ENCODE results near the gene STX18. TPM values are rescaled to one million over a fixed set of nuclear protein-coding genes. Genes with fewer than 3 reads are reported as not detected.

Gene STX18
- total RNA-seq, 1 experiment from 2014 or later, result 18.5 TPM

- no peak overlapping the region for H3K4me2 ChIP-seq (ENCODE audit: low read length)
- H3K9me3 ChIP-seq (ENCODE audit: control insufficient read depth in 1 of 2, insufficient read depth in 1 of 2, low read depth in 1 of 2, low read length in 2 of 2), result no peaks in the 10 kb centered on the region
- no peaks in the 10 kb centered on the region for H3K9me2 ChIP-seq (ENCODE audit: insufficient read depth)
- TF ChIP-seq MAX (IDR thresholded peaks at IDR 0.05), result no peak
- TF ChIP-seq JUND (IDR thresholded peaks at IDR 0.05), result no peak
- TF ChIP-seq POLR2A (IDR thresholded peaks at IDR 0.05; ENCODE audit: borderline replicate concordance, extremely low read depth, insufficient read depth, insufficient read length), result no peak
- no peak for TF ChIP-seq SRF (IDR thresholded peaks at IDR 0.05; ENCODE audit: low read depth)
- TF ChIP-seq ZBTB33 (IDR thresholded peaks at IDR 0.05; ENCODE audit: extremely low read depth, insufficient replicate concordance, low read length), result no peak
- no peak for TF ChIP-seq EZH2phosphoT487 (IDR thresholded peaks at IDR 0.05; ENCODE audit: borderline replicate concordance)
- TF ChIP-seq FOSL1 (IDR thresholded peaks at IDR 0.05; ENCODE audit: low read depth), result no peak
- no peak for TF ChIP-seq ATF3 (IDR thresholded peaks at IDR 0.05)
- TF ChIP-seq CBX3 (IDR thresholded peaks at IDR 0.05; ENCODE audit: low read depth), result no peak
- no peak for TF ChIP-seq EGR1 (IDR thresholded peaks at IDR 0.05; ENCODE audit: low read depth)
- no peak for TF ChIP-seq RAD21 (IDR thresholded peaks at IDR 0.05; ENCODE audit: low read depth)
- no peaks in the 10 kb centered on the region for H3K79me2 ChIP-seq (ENCODE audit: insufficient read depth, low read length)
- H2AFZ ChIP-seq (ENCODE audit: low read depth, low read length, poor library complexity, severe bottlenecking), result no peak overlapping the region
- ChIA-PET CTCF (no interaction called here), RAD21 (ENCODE audit: low non-redundant PET in 1 of 2, low total read pairs in 2 of 2, uncharacterized antibody in 2 of 2, unreplicated experiment in 2 of 2) (no interaction called here), POLR2A (no interaction called here)
- ATAC-seq (no peak), DNase-seq (ENCODE audit: low read depth, low spot score) (no peak)
- no peaks in the 10 kb centered on the region for H3K27me3 ChIP-seq (ENCODE audit: insufficient read depth, low read length)
- no peaks in the 10 kb centered on the region for H3K36me3 ChIP-seq (ENCODE audit: control insufficient read depth in 1 of 2, insufficient read depth in 2 of 2, low read length in 2 of 2)
- no peak overlapping the region for H3K27ac ChIP-seq (ENCODE audit: low read depth, low read length)
- no peak overlapping the region for H3K4me3 ChIP-seq (replicated peaks in 1 of 2; ENCODE audit: low read depth in 1 of 2, low read length in 2 of 2)
- H3K4me1 ChIP-seq (ENCODE audit: control insufficient read depth in 1 of 2, insufficient read depth in 2 of 2, low read length in 2 of 2), result no peaks in the 10 kb centered on the region
- H4K20me1 ChIP-seq (ENCODE audit: insufficient read depth), result no peaks in the 10 kb centered on the region
- intact Hi-C loops (cut with micrococcal nuclease), result no loop called here
- H3K9ac ChIP-seq (ENCODE audit: low read length), result no peak overlapping the region
- BruUV-seq (replicated peaks), result no TSS peak
Measured at GRCh38 chr4:4558881-4559280, 17.0 kb upstream of the STX18 start.
